ENCODE results near the gene THBS4.

Gene THBS4

DNA sequence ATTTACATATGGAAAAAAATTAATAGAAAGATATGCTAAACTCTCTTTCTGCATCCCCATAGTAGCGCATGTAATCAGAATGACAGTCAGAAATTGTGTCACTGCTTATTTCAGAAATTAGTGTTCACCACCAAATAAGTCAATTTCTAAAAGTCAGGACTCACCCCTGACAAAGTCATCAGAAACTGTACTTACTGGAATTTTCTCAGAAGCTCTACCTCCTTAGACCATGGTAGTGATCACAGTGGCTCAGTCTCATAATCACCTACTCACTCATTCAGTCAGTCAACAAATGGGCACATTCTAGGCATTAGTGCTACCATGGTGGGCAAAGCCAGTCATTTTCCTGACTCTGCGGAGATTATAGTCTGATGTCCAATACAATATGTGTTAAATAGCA lies 22.0 kb downstream of the THBS4 start:
- DNase-seq (ENCODE audit: low read depth), result no peak
- H3K4me3 ChIP-seq (ENCODE audit: low read depth, low read length), result no peak overlapping the region
- no peak for TF ChIP-seq CTCF (IDR thresholded peaks at IDR 0.05; ENCODE audit: insufficient read depth, low read depth, low read length, missing control alignments)

DNA sequence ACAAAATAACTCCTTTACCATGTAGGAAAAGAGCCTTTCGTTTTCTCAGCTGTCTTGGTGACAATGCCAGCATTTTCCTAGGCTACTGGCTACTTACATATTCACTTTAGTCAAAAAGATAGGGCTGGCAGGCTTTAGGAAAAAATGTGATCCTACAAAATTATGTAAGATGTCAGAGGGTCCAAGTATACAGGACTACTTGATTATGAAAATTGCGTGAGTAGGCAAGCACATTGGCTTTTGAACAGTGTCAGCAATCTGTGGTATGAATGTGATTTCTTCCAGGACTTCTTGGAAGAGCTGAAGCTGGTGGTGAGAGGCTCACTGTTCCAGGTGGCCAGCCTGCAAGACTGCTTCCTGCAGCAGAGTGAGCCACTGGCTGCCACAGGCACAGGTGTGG lies 22.8 kb downstream of the THBS4 start:
- no peak overlapping the region for H3K4me3 ChIP-seq (ENCODE audit: low read depth, low read length)
- no peak for TF ChIP-seq CTCF (IDR thresholded peaks at IDR 0.05; ENCODE audit: insufficient read depth, low read depth, low read length, missing control alignments)
- DNase-seq (ENCODE audit: low read depth), result no peak

GRCh38 chr5:80059354-80059980 lies 24.3 kb downstream of the THBS4 start:
- DNase-seq (ENCODE audit: low read depth), result no peak
- TF ChIP-seq CTCF (IDR thresholded peaks at IDR 0.05; ENCODE audit: insufficient read depth, low read depth, low read length, missing control alignments), result no peak

GRCh38 chr5:80060966-80061365 lies 25.8 kb downstream of the THBS4 start:
- no peak for TF ChIP-seq CTCF (IDR thresholded peaks at IDR 0.05; ENCODE audit: insufficient read depth, low read depth, low read length, missing control alignments)
- no peak overlapping the region for H3K4me3 ChIP-seq (ENCODE audit: low read depth, low read length)
- no peak for DNase-seq (ENCODE audit: low read depth)

More at GRCh38 chr5:80059354-80059980, 24.3 kb downstream of the THBS4 start:
- no peak overlapping the region for H3K4me3 ChIP-seq (ENCODE audit: low read depth, low read length)

- TF ChIP-seq CTCF (IDR thresholded peaks at IDR 0.05; ENCODE audit: insufficient read depth, low read depth, low read length, missing control alignments), result no peak
These were observed 26.4 kb downstream of the THBS4 start for GRCh38 chr5:80061547-80061946.

GRCh38 chr5:80064124-80064523 lies 29.0 kb downstream of the THBS4 start:
- no peak for TF ChIP-seq CTCF (IDR thresholded peaks at IDR 0.05; ENCODE audit: insufficient read depth, low read depth, low read length, missing control alignments)

More at GRCh38 chr5:80061547-80061946, 26.4 kb downstream of the THBS4 start:
- no peak overlapping the region for H3K4me3 ChIP-seq (ENCODE audit: low read depth, low read length)
- DNase-seq (ENCODE audit: low read depth), result no peak

DNA sequence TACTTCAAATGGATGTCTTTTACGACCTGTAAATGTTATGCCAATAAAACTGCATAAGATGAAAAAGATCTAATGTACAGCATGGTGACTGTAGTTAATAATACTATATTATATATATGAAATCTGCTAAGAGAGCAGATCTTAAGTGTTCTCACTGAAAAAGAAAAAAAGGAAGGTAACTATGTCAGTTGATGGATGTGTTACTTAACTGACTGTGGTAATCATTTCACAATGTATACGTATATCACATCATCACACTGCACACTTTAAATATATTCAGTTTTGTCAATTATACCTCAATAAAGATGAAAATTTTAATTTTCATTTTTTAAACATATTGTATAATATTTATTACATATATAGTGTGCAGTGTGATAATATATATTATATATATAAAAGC lies 31.9 kb downstream of the THBS4 start:
- H3K4me3 ChIP-seq (ENCODE audit: low read depth, low read length), result no peak overlapping the region
- no peak for DNase-seq (ENCODE audit: low read depth)
- no peak for TF ChIP-seq CTCF (IDR thresholded peaks at IDR 0.05; ENCODE audit: insufficient read depth, low read depth, low read length, missing control alignments)

More at GRCh38 chr5:80064124-80064523, 29.0 kb downstream of the THBS4 start:
- no peak overlapping the region for H3K4me3 ChIP-seq (ENCODE audit: low read depth, low read length)
- DNase-seq (ENCODE audit: low read depth), result no peak

All from GM12865 (cell line).